ENCODE data around the gene TMEM201.

GRCh38 chr1:9603307-9603706 is 14.6 kb downstream of the TMEM201 start:
- TF ChIP-seq CTCF (IDR thresholded peaks at IDR 0.05) (no peak), POLR2A (IDR thresholded peaks at IDR 0.05) (no peak), EP300 (IDR thresholded peaks at IDR 0.05) (no peak), POLR2AphosphoS5 (IDR thresholded peaks at IDR 0.05) (no peak)
